Bronchial epithelial cell (primary cell): ENCODE measurements around the gene BCL11B. TPM values are rescaled to one million over a fixed set of nuclear protein-coding genes. Genes with fewer than 3 reads are reported as not detected.

Experiments
- DNase-seq: peaks from one replicate; pipeline ENCODE4 v3.0.0-alpha.2; 2010; ENCODE audit warnings: low read depth
- FAIRE-seq: peaks from 2 replicates; lab custom pipeline; 2011; peaks lifted over from hg19 to GRCh38; lab: Jason Lieb, UNC
- H3K27me3 ChIP-seq: 2 replicates; pipeline ENCODE4 v1.5.1; 2011; ENCODE audit warnings: low read length; ENCODE audit not compliant: control insufficient read depth, insufficient read depth
- H3K36me3 ChIP-seq: 2 replicates; pipeline ENCODE4 v1.5.1; 2011; ENCODE audit warnings: low read length; ENCODE audit not compliant: control insufficient read depth, insufficient read depth
- H3K4me3 ChIP-seq: 2 replicates; pipeline ENCODE4 v1.5.1; 2011; ENCODE audit warnings: mild to moderate bottlenecking, low read depth, low read length, control low read depth
- CTCF ChIP-seq: IDR thresholded peaks from 2 replicates; pipeline ENCODE4 v1.5.1; 2011; ENCODE audit warnings: mild to moderate bottlenecking, moderate library complexity, low read length, control low read depth, inconsistent platforms; ENCODE audit not compliant: insufficient read depth, severe bottlenecking
- total RNA-seq: library from RNA; depleted of rRNA; stranded (reverse); fragments of >200 nt; gene quantifications from 2 replicates; pipeline ENCODE4 v1.2.1, GENCODE V29; 2014

The BCL11B gene
- total RNA-seq, 1 donor from 2014 or later: 5.3 TPM

GRCh38 chr14:99199846-99200653 is 71.9 kb downstream of the BCL11B start:
- Histone ChIP-seq H3K4me3 (no peak overlapping the region), H3K36me3 (no peaks in the 10 kb centered on the region), H3K27me3 (no peaks in the 10 kb centered on the region)
- DNase-seq: no peak
- no peak for FAIRE-seq
- TF ChIP-seq CTCF: no peak

- H3K36me3 ChIP-seq: no peaks in the 10 kb centered on the region
Observed at GRCh38 chr14:99198746-99199502, 73.1 kb downstream of the BCL11B start.

GRCh38 chr14:99196310-99196650 is 75.7 kb downstream of the BCL11B start:
- DNase-seq: no peak
- FAIRE-seq: no peak

More at GRCh38 chr14:99198746-99199502, 73.1 kb downstream of the BCL11B start:
- Histone ChIP-seq H3K27me3 (no peaks in the 10 kb centered on the region), H3K4me3 (no peak overlapping the region)
- no peak for DNase-seq
- no peak for TF ChIP-seq CTCF
- FAIRE-seq: no peak

GRCh38 chr14:99195602-99196309 is 76.2 kb downstream of the BCL11B start:
- FAIRE-seq: no peak

More at GRCh38 chr14:99196310-99196650, 75.7 kb downstream of the BCL11B start:
- Histone ChIP-seq H3K36me3 (no peaks in the 10 kb centered on the region), H3K4me3 (no peak overlapping the region), H3K27me3 (no peaks in the 10 kb centered on the region)
- TF ChIP-seq CTCF: no peak

GRCh38 chr14:99194736-99195135 is 77.3 kb downstream of the BCL11B start:
- H3K36me3 ChIP-seq: no peaks in the 10 kb centered on the region
- H3K27me3 ChIP-seq: no peaks in the 10 kb centered on the region
- TF ChIP-seq CTCF: no peak
- no peak for DNase-seq
- no peak for FAIRE-seq
- H3K4me3 ChIP-seq: no peak overlapping the region

More at GRCh38 chr14:99195602-99196309, 76.2 kb downstream of the BCL11B start:
- no peak overlapping the region for H3K4me3 ChIP-seq
- H3K27me3 ChIP-seq: no peaks in the 10 kb centered on the region
- H3K36me3 ChIP-seq: no peaks in the 10 kb centered on the region
- TF ChIP-seq CTCF: no peak
- DNase-seq: no peak
